Hepatic stellate cell (primary cell): Measurements from ENCODE around the gene GATA5.
A peak's percentile ranks its signal among the peaks of the same experiment; 100 is the strongest.
"Not testable (repeated sequence)": the region's sequence is repeated elsewhere in the genome, so short reads cannot be mapped to it uniquely, and the experiment has no call there.

Source experiments
- DNase-seq: peaks from one replicate; pipeline ENCODE4 v3.0.0; 2011; ENCODE audit warnings: low spot score

Gene GATA5

GRCh38 chr20:62504323-62504722, 28.5 kb upstream of the GATA5 start:
- DNase-seq: no peak

- DNase-seq: no peak
Observed at GRCh38 chr20:62503401-62504178, 27.8 kb upstream of the GATA5 start.

DNA sequence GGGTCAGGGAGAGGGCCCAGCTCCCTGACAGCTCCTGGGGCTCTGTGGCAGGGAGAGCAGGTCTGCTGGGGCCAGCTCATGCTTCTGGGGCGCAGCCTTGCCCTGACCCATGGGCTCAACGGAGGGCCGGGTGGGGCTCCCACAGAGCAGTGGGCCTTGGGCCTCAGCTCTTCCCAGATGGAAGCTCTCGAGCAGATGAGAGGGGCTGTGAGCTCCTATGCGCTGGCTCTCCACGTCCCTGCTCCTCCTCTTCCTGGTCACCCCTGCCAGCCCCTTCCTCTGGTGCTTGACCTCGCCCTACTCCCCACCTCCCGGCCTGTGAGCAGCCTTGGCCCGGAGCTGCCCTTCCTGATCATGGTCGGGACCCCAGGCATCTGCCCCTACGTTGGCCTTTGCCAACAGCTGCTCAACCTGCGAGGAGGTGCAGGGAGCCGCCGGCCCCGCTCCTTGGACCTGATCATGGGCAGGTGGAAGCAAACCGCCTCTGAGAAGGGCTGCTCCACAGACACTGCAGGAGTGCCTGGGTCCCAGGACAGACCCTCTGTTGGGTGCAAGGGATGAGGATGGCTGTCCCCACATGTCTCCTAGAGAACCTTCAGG, 26.8 kb upstream of the GATA5 start:
- no peak for DNase-seq

DNA sequence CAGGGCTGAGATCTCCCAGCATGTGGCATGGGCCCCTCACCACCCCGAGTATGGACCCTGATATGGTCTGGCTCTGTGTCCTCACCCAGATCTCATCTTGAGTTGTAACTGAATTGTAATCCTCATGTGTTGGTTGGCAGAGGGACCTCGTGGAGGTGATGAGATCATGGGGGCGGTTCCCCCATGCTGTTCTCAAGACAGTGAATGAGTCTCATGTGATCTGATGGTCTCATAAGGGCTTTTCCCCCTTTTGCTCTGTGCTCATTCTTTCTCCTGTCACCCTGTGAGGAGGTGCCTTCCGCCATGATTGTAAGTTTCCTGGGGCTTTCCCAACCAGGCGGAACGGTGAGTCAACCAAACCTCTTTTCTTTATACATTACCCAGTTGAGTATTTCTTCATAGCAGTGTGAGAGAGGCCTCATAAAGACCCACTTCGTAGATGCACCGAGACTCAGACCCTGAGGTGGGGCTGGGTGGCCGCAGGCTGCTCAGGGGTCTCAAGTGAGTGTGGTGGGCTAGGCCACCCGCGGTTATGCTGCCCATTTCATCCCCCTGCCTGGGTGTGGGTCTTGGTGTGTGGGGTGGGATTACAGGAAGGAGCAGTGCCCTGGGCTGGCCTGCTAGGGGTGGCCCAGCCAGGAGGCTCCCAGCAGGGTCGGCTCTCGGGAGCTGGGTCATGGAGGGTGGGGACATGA, 26.2 kb upstream of the GATA5 start:
- DNase-seq: no peak

DNA sequence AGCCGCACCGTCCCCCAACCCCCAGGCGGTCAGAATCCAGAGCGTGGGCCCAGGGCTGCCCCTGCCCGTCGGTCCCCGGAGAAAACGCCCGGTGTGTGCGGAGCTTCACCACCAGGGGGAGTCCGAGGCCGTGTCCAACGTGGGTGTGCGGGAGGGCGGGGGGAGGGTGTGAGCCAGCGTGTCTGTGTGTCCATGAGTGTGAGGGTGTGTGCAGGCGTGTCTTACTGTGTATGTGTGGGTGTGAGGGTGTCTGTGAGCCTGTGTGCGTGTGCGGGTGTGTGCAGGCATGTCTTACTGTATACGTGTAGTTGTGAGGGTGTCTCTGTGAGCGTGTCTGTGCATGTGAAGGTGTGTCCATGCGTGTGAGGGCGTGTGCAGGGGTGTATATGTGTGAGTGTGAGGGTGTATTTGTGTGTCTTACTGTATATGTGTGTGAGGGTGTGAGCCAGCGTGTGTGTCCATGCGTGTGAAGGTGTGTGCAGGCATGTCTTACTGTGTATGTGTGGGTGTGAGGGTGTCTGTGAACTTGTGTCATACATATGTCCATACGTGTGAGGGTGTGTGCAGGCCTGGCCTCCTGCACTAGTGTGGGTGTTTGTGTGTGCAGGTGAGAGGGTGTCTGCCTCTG, 24.6 kb upstream of the GATA5 start:
- DNase-seq: peak; percentile 85

- DNase-seq: no peak
Observed at GRCh38 chr20:62499758-62500236, 24.0 kb upstream of the GATA5 start.

GRCh38 chr20:62498874-62499273, 23.1 kb upstream of the GATA5 start:
- no peak for DNase-seq

DNA sequence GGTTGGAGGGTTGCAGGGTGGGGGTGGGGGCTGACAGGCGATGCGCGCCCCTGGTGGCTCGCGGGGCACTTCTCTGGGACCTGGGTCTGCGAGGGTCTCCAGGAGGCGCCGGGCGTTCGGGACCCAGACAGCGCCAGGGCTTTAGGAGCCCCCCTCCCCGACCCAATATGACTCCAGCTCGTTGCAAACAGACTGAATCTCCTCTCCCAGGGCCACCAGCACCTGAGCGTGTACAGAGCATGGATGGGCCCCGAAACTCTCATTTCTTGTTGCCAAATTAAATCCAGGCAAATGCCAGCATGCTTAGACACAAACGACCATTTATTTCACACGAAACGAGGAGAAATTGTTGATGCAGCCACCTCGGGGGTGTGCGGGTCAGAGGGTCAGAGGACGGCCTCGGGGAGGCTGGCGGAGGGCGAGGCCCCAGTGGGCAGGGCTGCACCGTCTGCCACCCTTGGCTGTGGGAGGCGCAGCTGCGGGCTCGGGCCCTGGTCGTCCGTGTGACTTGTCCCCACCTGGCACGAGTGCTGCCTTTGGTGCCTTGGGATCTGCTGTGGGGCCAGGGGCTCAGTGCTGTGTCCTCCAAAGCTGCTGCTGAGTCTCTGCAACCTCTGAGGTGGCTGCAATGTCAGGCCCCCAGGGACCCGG, 20.9 kb upstream of the GATA5 start:
- DNase-seq: no peak

DNA sequence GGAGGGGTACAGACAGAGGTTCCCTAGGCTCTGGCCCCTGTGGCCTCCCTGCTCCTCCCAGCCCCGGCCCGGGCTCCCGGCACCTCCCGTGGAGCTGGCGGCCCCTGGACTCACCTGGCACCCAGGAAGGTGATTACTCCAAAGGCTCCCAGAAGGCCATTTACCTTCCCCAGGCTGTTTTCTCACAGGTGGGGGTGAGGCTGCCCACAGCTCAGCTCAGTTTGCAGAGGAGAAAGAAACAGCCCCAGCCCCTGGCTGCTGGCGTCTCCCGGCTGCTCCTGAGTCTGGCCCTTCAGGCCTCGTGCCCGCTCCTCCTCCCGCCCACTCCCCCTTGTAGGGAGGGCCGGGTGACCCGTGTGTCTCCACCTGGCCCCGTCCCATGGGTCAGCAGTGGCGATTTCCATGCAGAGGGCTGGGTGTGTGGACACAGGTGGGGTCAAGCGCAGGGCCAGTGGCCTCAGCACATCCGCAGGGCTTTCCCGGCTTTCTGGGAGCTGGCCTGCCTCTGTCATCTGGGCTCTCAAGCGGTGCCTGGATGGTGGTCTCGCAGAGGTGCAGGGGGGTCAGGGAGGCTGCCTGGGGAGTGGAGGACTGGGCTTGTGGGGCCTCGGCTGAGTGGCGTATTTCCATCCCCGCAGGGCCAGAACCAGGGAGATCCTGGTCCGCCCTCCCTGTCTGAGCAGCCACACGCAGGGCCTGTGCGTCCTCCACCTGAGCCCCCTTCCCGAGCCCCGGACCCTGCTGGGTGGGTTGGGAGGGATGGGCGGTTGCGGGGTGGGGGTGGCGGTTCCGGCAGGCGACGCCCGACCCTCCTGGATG, 20.2 kb upstream of the GATA5 start:
- no peak for DNase-seq

DNA sequence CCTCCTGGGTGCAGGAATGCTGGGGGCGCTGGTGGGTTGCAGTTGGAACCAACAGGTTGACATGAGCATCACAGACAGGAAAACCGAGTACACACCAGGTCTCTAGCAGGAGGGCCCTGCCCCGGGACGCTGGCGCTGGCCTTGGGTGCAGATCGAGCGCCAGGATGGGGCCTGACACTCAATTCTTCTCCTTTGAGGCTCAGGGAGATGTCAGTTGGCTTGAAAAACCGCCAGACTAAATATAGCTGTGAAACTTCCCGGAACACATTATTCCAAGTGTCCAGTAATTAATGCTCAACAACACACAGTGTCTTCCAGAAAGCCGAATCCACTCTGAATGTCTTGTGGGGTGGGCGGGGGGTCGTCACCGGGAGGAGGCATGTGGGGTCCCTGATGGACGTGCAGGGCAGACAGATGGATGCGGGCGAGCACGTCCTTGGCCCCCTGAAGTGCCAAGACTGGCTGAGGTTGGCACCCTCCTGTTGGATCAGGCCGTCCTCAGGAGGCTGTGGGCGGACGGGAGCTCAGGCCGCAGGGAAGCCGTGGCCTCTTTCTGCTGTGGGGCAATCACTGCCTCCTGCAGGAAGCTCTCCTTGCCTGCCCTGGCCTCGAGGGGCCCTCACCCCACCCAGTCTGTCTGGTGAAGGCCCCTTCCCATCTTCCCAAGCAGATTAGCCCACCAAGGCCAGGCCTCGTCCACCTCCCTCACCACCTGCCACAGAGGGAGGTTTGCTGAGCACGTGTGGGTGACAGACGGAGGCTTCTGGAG, 19.4 kb upstream of the GATA5 start:
- no peak for DNase-seq

DNA sequence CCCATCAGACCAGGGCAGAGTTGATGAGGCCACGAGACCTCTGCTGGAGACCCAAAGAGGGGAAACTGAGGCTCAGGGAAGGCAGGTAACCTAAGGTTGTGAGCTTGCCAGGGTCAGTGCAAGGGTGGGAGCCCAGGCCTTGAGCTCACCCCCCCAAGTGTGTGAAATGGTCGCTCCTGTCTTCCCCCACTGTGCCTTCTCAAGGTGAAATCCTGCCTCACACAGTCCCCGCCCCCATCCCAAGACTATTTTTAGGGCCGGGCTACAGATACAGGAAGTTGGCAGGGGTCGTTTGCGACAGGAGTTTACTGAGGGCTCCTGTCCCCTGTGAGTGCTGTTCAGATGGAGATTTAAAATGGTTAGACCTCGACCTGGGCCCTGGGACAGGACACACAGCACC, 18.7 kb upstream of the GATA5 start:
- DNase-seq: no peak

DNA sequence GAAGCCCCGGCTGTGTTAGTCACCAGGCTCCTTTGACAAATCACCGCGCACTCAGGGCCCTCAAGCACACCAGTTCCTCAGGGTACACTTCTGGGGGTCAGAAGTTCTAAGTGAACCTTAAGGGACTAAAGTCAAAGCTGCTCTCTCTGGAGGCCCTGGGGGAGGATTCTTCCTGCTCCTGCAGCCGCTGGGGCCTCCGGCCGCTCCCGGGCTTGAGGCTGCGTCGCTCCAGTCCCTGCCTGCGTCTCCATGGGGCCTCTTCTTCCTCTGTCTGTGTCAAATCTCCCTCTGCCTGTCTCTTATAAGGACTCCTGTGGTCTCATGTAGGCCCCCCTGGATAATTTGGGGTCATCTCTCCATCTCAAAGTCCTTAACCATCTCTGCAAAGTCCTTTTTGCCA, 18.1 kb upstream of the GATA5 start:
- DNase-seq: no peak

DNA sequence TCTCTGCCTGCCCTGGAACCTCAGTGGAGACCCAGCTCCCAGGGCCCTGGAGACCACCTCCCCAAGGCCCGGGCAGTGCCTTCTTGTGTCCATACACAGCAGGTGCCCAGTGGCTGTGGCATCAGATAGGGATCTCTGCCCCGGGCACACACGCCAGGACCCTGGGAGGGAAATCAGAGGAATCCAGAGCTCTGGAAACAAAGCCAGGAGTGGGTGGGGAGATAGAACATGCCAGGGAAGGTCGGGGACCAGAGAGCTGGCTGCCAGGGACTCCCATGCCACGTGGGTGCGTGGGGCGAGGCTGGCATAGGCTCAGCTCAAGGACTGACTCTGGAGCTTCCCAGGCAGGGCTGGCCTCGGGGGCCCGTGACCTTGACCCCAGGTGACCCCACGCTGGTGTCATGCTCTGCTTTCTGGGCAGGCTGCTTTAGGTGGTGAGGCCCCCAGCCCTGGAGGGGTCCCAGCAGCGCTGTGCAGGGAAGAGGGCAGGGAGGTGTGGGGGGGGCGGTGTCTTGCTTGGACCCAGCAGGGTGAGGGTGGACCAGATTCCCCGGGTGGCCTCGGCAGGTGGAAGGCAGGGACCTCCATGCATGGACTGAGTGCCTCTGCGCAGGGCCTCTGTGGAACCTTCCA, 17.6 kb upstream of the GATA5 start:
- no peak for DNase-seq

- no peak for DNase-seq
Observed at GRCh38 chr20:62492711-62493110, 16.9 kb upstream of the GATA5 start.

DNA sequence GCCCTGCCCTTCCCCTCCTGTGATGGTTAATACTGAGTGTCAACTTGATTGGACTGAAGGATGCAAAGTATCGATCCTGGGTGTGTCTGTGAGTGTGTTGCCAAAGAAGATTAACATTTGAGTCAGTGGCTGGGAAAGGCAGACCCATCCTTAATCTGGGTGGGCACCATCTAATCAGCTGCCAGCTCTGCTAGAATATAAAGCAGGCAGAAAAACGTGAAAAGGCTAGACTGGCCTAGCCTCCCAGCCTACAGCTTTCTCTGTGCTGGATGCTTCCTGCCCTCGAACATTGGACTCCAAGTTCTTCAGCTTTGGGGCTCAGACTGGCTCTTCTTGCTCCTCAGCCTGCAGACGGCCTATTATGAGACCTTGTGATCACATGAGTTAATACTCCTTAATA, 15.0 kb upstream of the GATA5 start:
- DNase-seq: not testable (repeated sequence)

DNA sequence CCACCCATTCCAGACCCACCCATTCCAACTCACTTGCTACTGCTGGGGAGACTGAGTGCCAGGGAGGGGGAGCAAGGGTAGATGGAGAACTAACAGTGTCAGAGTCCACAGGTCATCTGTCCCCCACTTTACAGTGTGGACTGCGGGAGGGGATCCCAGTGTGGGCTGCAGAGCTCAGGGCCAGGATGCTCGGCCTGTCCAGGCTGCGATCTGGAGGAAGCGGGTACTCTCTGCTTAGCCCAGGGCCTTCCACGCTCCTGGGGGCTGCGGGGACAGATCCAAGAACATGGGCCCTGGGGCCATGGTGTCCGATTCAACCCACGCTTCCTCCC, 14.1 kb upstream of the GATA5 start:
- DNase-seq: no peak

- no peak for DNase-seq
Observed at GRCh38 chr20:62489186-62489931, 13.6 kb upstream of the GATA5 start.

DNA sequence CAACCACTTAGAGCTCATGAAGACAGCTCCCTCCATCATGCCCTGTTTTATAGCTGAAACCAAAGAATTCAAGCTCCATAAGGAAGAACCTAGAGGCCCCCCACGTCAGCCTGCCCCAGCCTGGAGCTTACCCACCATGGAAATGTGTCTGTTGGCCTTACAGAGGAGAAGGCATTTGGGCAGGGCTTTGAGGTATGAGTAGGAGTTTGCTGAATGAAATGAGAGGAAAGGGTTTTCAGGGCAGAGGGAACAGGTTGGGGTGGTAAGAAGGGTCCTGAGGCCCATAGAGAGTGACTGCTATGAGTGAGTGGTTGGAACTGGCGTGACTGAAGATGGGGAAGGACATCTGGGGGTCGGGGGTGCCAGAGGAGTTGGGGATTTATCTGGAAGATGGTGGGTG, 12.7 kb upstream of the GATA5 start:
- no peak for DNase-seq

DNA sequence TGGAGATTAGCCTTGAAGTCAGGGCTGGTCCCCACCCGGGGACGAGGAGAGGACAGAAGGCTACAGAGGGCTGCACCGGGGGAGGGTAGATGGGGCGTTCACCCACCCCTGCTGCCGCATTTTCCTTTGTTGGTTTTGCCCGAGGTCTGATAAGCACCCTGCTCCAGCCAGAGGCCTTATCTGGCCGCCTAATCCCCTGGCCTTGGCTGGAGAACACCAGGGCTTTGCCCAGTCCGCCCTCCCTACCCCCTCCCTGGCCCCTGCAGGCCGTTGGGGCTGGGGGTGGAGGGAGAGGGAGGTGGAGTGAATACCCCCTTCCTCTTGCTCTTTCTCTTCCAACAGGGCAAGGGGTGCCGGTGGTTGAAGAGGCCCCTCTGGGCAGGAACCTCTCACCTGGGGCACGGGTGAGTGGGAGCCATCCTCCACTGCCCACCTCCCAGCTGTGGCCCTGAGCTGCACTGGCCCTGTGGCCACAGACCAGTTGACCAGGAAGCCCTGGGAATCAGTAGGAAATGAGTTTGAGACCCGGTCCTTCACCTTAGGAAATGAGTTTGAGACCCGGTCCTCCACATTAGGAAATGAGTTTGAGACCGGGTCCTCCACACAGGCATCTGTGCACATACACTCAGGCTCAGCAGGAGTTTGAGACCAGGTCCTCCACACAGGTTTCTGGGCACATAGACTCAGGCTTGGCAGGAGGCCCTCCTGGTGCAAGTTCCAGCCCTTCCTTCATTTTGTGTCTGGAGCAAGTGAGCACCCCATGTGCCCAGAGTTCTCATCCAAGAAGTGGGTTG, 12.0 kb upstream of the GATA5 start:
- no peak for DNase-seq
